ENCODE measurements around the gene ZCCHC17.

The ZCCHC17 gene

DNA sequence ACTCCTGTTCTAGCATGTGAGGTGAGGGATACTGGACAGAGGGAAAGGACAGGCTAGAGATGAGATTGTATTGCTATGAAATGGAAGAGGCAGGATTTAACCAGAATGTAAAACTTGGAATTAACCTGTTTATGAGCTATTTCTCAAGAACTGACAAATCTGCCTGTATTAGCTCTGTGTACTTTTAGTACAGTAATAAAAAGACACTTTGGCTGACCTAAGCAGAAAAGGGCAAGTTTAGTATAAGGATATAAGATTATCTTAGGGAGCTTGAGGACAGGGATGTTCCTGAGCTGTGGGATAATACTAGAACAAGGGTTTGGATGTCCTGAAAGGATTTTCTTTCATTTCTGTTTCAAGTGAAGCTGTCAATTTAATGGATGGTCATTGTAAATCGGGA lies 11.2 kb downstream of the ZCCHC17 start:
- no peak for DNase-seq

DNA sequence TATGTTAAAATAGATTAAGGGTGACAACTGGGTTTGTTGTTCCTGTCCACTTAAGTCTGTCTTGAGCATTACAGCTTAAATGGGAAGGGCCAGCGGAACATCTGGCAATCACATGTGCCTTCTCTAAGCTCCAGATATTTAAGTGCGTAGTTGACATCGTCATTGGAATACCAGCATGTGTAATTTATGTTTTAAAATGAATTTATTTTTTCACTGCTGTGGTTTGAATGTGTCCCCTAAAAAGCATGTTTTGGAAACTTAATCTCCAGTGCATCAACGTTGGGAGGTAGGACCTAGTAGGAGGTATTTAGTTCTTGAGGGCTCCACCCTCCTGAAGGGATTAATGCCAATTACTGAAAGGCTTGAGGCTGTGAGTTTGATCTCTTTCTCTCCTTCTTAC lies 13.4 kb downstream of the ZCCHC17 start:
- no peak for DNase-seq

DNA sequence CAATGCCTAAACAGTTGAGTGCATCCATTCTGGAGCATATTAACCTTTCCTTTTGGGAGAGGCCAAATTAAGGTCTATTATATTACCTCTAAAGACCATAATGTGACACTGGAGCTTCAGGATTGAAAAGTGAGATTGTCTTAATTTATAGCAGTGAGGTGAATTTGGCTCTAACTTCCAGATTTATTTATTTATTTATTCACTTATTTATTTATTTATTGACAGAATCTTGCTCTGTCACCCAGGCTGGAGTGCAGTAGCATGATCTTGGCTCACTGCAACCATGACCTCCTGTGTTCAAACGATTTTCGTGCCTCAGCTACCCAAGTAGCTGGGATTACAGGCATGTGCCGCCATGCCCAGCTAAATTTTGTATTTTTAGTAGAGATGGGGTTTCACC lies 19.1 kb downstream of the ZCCHC17 start:
- no peak for DNase-seq

DNA sequence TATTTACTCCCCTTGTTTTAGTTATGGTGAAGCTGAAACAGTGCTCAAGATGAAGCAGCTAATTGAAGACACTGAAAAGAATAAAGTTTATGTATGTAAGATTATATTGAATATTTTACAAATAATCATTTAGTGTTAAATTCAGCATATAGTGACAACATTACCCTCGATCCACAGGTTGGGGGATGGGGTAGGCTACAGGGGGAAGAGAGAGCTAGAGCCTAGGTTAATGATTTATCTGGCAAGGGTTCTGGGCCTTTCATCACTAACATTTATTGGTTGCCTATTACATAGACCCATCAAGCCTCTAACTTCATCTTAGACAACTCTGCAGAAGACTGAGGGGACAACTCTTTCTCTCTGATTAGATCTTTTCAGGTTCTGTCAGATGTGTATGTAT lies 21.3 kb downstream of the ZCCHC17 start:
- DNase-seq = no peak

DNA sequence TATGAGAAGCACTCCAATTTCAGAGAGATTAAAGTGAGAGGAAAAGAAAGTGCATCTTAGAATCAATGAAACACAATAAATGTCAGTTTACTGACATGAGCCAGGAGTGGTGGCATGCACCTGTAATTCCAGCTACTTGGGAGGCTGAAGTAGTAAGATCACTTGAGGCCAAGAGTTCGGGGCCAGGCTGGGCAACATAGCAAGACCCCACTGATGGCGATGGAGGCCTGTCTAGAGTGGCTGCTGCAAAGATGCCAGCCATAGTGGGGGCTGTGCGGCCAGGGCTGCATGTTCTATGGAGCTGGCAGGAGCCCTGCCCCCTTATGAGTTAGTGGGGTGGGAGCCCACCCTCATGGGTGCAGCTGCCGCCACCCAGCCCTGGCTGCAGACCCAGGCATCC lies 27.3 kb downstream of the ZCCHC17 start:
- DNase-seq = no peak

DNA sequence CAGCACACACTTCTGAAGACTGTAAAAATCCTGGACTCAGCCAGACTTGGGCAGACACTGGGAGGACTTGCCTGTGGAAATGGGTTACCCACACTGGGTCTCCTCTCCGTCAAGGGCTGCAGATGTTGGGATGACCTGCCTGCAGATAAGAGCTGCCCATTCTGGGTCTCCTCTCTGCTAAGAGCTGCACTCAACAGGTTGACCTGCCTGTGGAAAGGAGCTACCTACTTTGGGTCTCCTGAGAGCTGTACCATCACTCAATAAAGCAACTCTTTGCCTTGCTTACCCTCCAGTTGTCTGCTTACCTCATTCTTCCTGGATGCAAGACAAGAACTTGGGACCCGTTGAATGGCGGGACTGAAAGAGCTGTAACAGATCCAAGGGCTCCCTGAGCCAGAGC lies 28.2 kb downstream of the ZCCHC17 start:
- DNase-seq = no peak

DNA sequence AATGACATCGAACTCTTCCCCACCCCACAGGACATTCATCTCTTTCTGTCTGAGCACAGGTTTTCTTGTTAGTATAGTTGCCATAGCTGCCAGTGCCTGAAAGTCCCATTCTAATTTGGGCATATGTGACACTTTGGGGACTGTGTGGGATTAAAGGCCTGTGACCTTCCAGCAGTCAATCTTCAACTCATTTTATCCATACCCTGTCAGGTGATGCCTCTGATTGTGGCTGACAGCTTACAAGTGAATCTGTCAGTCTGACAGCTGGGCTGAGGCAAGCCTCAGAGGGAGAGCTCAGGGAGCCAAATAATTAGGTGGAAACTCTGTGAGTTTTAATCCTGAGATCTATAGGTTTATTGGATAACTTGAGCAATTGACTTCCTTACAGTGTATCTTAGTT lies 29.6 kb downstream of the ZCCHC17 start:
- DNase-seq = no peak

DNA sequence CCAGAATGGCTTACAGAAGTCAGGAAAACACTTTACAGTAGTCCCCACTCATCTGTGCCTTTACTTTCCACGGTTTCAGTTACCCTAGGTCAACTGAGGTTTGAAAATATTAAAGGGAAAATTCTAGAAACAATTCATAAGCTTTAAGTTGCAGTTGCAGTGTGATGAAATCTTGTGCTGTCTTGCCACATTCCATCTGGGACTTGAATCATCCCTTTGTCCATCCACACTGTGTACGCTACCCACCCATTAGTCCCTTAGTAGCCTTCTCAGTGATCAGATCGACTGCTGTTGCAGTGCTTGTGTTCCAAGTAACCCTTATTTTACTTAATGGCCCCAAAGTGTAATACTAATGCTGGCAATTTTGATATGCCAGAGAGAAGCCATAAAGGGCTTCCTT lies 30.5 kb downstream of the ZCCHC17 start:
- DNase-seq = no peak

DNA sequence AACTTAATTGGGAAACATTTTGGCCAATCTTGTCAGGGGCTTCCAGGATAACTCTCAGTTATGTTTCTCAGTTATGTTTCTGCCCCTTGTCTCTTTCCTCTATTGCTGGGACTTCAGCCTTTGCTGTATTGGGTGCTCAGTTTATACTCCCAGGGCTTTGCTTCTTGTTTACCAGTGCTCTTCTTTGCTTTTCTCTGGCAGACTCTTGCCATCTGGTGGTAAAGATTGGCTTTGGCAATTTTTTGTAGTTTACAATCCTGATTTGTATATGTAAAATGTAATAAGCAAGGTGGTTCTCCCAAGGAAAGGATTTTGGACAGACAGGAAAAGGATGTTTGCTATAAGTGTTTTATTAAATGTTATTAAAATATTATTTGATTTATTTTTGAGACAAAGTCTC lies 38.2 kb downstream of the ZCCHC17 start:
- DNase-seq = peak; percentile 63

DNA sequence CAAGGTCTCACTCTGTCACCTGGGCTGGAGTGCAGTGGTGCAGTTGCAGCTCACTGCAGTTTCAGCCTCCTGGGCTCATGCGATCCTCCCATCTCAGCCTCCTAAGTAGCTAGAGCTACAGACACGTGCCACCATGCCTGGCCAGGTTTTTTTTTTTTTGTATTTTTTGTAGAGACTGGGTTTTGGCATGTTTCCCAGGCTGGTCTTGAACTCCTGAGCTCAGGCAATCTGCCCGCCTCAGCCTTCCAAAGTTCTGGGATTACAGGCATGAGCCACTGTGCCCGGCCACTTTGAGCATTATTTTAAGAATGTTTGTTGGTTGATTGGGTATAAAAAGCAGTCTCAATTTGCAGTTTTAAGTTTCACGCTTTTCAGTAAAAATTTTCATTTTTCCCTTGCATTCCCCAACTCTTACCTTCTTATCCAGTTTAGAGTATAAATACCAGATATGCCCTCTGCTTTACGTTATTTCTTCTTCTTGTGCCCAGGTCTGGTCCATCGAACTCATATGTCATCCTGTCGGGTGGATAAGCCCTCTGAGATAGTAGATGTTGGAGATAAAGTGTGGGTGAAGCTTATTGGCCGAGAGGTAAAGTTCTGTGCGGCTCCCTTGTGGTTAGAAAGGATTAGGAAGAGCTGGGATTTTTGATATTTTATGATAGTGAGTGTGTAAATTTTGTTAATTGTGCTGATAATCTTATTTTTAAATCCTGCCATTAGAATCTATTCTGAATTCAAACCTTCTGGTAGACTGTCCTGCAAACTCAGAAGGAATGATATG lies 40.0 kb downstream of the ZCCHC17 start:
- DNase-seq = no peak

DNA sequence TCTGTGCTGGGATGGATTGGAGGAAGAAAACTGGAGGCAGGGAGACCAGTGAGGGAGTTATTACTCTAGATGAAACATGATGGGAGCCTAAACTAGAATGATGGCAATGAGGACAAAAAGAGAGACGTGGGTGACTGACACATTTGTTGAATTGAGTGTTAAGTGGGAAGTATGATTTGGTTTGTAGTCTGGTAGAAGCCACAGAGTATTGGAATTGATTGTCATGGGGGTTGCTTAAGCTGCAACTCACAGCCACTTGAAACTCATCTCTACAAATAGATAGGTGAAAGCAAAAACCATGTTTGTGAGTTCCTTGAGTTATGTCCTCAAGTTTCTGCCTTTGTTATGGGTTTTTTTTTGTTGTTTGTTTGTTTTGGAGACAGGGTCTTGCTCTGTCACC lies 47.7 kb downstream of the ZCCHC17 start:
- DNase-seq = no peak

DNA sequence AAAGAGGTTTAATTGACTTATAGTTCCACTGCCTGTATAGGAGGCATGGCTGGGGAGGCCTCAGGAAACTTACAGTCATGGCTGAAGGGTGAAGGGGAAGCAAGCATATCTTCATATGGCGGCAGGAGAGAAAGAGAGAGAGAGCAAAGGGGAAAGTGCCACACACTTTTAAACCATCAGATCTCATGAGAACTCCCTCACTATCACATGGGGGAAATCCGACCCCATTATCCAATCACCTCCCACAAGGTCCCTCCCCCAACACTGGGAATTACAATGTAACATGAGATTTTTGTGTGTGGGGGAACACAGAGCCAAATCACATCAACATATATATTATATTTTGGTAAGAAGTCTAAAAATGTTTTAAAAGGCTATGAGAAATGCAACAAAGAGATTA lies 48.8 kb downstream of the ZCCHC17 start:
- DNase-seq = peak; percentile 68

DNA sequence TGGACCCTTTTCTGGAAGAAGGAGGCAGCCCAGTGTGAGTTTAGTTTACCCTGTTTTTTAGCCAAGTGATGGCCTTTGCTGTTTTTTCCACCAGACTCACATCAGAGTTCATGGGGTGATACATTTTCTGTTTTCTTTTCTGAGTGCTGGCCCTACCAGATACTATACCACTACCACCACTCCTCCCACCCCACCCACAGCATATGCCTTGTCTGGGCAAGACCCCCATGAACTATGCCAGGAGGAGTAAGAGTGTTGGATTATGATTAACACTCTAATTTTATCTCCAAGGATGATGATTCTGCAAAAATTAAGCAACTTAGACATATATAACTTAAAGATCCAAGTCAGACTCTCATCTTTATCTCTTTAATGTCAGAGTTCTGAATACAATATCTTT lies 50.0 kb downstream of the ZCCHC17 start:
- DNase-seq = peak; percentile 92

DNA sequence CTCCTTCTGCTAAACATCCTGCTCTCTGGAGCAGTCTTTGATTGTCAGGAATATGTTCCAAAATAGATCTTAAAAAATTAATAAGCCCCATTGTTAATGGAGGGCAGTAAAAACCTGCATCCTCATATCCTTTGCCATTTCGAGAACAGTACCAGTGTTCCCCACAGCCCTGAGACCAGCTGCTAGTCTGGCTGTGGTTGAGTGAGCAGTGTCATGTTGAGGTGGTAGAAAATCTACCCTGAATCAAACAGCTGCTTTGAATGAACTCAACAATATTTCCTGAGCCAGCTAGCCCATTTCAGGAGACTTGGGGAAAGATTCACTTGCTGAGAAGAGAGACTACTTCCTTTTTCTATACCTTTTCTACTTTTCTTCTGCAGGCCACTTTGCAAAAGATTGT lies 51.6 kb downstream of the ZCCHC17 start:
- no peak for DNase-seq

DNA sequence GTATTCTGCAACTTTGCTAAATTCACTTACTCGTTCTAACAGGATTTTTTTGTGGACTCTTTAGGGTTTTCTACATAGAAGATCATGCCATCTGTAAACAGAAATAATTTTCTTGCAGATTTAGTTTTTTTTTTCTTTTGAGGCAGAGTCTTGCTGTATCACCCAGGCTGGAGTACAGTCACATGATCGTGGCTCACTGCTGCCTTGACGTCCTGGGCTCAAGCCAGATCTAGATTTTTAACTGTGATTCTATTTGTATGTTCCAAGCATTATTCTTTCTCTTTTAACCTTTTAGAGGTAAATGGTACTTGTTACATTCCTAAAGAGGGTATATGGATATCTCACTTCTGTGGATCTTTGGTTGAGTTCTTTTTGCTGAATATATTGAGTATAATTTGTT lies 57.5 kb downstream of the ZCCHC17 start:
- peak; percentile 53 for DNase-seq

DNA sequence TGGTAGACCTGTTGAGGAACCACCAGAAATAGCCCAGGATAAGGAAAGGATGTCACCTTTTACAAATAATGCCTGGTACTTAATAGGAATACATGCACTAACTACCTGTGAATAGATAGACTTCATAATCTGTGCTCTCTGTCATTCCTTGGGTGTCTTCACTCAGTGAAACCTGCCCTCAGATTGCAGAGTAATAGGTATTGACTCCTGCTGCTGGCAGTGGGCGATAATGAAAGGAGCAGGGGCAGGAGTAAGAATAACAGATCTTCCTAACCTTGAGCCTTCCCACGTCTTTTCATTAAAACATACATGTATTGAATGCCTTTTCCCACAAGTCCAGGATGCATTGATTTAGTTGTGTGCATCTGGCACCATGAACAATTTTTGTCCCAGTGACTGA lies 59.6 kb downstream of the ZCCHC17 start:
- no peak for DNase-seq

DNA sequence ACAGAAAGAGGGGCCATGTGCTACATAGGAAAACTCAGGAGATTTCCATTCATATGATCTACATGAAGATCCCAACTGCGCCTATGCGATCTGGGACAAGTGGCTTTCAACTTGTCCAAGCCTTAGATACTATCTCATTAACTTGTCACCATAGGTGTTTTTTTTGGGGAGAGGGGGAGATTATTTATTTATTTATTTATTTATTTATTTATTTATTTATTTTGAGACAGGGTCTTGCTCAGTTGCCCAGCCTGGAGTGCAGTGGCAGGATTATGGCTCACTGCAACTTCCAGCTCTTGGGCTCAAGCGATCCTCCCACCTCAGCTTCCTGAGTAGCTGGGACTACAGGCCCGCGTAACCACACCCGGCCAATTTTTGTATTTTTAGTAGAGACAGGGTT lies 64.8 kb downstream of the ZCCHC17 start:
- no peak for DNase-seq

DNA sequence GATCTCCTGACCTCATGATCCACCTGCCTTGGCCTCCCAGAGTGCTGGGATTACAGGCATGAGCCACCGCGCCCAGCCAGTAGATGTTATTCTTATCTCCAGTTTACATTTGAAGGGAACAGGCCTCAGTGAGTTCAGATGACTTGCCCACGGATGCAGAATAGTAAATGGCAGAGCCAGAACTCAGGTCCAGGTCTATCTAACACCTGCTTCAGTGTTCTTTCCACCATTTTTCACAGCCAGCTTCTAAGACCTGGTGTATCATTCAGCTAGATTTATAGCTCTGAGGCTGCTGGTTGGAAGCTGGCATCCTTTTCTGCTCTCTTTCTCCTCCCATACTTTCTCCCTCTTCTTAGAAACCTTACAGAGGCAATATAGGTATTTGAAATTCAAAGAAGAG lies 65.2 kb downstream of the ZCCHC17 start:
- DNase-seq = no peak

DNA sequence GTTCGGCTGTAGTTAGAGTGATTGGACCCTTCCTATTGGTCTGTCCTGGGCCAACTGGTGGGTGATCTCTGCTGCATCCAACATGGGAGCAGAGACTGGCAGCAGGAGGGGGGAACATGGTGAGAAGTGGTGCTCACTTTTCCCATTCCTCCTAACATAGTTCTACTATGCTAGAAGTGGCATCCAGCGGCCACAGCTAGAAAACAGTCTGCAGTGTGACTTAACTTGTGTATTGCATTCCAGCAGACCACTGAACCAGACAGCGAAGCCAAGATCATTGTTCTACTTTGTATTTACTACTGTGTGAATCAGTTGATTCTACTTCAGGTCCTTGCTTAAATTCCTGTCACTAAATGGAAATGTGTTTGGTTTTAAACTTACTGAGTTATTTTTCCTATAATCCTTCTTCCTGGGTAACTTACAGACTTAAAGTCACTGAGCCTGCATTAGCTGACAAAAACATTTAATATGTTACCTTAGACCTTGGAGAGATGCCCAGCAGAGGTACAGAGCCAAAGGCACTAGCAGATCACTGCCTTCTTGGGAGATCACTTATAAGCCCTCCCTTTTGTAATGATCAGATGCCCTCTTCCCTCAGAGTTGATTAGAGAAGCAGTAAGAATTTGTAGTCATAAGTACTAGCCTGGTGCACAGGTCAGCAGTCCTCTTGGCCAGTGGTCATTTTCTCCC lies 67.9 kb downstream of the ZCCHC17 start:
- DNase-seq = no peak

DNA sequence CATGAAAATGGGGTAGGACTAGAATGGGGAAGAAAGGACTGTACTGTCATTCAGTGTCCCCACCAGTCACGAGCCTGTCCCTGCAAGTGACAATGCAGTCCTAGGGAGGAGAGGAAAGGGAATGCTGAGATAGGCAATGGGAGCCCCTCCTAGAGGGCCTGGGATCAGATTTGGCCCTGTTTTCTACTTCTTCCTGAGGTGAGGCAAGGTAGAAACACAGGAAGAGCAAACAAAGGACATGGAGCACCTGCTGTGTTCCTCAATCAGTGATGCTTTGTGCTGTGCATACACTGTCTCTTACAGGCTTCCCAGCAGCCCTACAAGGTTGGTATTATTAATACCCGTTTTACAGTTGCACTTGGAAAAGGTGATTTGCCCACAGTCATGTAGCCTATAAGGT lies 70.0 kb downstream of the ZCCHC17 start:
- no peak for DNase-seq

DNA sequence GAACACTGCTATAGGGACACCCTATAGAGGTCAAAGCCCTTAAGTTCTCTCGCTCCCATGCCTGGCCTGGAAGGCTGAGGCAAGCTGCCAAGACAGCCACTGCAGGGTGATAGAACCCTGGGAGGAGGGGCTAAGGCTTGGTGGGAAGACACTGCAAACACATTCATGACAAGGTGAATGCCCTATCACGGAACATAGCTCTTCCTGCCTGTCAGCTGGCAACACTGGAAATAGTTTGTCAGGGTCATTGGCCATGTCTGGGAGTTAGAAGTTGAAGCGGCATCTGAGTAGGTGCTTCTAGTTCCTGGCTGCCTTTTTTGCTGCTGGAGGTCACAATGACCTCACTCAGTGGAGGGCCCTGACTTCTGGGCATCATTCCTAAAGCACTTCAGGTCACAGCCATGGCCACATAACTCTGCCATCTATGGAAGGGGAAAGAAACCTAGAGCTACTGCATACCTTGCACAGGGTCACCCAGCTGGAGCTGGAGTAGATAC lies 71.8 kb downstream of the ZCCHC17 start:
- peak; percentile 88 for DNase-seq

DNA sequence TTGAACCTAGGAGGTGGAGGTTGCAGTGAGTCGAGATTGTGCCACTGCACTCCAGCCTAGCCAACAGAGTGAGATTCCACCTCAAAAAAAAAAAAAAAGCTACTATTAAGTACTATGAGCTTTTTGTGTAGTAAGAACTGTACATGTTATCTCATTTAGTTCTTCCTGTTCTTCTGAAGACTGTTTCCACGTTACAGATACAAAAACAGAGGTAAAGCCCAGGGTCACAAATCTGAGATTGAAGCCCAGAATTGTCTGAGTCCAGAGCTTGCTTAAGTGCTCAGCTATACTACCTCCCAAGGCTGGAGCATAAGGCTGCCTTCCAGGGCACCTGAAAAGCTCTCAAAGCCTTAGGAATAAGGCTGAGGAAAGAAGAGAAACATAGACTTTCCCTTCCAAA lies 73.2 kb downstream of the ZCCHC17 start:
- DNase-seq = no peak

DNA sequence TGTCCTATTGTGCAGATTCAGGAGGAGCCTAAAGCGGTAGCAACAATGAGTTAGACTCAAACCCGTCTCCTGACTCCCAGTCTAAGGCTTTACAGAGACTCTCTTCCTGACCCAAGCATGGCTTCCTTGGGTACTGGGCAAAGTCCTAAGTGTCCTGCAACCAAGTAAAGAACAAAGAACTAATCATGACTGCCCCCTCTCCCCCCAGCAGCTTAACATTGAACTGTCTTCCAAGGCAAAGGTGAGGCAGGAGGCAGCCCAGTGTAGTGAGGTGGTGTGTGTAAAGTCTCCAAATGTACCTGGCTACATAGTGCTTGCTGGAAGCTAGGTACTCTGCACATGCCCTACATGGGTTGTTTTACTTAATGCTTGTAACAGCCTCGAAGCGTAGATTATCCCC lies 73.7 kb downstream of the ZCCHC17 start:
- no peak for DNase-seq

DNA sequence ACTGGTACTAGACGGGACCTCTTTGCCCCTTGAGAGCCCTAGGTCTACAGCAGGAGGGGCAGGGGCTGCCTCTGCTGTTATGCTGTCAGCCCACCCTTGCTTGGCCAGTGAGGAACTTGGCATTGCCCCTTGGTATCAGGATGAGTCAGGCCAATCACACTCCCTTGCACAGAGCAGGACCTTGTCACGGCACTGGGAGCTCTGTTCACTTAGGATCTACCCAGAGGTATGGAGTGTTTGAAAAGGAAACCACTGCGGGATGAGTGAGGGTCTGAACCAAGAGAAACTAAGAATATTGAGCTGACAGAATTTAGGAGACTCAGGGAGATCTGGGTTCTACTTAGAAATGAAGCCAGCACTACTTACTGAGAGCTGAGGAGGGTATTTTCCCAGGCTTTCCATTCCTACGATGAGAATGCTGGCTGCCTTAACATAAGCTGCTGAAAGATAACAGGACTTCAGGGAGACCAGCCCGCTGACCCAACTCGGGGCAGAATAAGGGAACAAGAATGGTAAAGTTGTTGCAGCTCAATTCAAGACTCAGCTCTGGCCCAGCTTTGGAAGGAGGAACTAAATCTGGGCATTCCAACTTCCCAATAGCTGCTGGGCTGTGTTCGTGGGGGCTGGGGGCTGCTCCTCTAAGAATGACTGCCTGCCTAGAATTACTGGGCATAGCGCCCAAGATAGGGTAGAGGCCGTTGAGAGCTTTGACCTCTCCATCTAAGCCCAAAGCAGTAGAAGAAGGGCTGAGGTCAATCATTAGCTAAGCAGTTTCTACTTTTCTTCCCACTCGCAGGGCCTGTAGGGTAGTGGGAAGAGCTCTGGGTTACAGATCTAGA lies 74.5 kb downstream of the ZCCHC17 start:
- no peak for DNase-seq
